Activated CD4-positive, alpha-beta T cell treated with anti-CD3 and anti-CD28 coated beads for 4 hours (primary cell): ENCODE data around the gene COBL.

Experiments
- DNase-seq, 2 donors: peaks; one replicate each; pipeline ENCODE4 v3.0.0-alpha.2; 2020

Gene COBL

DNA sequence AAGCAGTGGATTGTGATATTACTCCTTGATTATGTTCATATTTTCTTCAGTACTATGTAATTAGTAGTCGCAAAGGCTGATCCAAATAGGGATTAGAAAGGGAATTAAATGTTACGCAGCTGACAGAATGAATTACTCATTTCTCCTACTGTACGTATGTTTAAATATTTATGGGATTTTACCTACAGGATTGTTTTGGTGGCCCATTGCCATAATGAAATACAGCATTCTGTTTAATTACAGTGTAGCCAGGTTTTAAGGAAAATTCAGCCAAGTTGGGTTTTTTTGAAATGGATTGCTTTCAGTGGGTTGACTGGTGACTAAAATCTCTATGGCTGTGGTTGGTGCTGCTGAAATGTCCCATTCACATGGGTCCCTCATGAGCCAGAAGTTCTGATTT is 336.2 kb downstream of the COBL start:
- DNase-seq: no peak

DNA sequence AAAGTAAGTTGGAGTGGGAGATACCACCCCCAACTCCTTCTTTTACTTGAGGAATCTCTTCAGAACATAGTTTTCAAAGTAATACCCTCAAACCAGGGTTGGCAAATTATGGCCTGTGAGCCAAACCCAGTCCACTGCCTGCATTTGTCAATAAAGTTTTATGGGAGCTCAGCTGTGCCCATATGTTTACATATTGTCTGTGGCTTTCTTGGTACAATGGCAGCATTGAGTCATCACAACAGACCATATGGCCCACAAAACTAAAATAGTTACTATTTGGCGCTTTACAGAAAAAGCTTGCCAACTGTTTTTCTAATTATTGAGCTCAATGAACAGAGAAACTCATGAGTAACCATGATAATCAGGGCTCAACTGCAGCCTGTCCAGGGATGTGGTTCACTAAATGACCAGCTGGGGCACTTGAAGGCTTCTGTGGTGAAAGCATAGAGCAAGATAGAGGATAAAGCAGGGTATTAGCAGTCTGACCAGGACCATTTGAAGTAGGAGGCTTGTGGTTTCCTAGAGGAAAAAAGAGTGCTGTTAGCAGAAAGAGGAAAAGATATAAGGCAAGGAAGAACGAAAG is 337.9 kb downstream of the COBL start:
- DNase-seq: no peak

DNA sequence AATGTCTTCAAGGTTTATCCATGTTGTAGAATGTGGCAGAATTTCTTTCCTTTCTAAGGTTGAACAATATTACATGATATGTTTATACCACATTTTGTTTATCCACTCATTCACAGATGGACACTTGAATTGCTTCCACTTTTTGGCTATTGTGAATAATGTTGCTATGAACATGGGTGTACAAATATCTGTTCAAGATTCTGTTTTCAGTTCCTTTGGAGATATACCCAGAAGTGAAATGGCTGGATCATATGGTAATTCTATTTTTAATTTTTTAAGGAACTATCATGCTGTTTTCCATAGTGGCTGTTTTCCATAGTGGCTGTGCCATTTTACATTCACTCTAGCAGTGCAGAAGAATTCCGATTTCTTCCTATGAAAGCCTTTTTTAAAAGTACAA is 339.2 kb downstream of the COBL start:
- DNase-seq: no peak

- DNase-seq: no peak
These were observed 340.5 kb downstream of the COBL start for GRCh38 chr7:50976064-50976463.

- no peak for DNase-seq
These were observed 342.4 kb downstream of the COBL start for GRCh38 chr7:50974240-50974639.

DNA sequence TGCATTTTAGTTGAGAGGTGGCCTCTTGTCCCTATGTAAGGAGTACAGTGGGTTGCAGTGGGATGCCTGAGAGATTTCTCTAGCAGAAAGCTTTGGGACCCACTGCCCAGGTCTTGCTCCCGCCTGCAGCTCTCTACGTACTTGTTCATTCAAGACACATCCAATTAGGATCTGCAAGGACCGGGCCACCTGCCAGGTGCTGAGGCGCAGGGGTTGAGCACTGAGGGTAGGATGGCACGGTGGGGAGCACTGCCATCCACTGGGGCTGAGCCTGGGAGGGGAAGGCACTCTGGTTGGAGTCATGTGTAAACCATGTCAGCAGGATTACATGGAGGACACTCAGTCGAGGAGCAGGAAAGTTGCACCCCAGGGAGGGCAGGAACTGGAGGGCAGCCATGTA is 342.8 kb downstream of the COBL start:
- no peak for DNase-seq

- DNase-seq: no peak
These were observed 346.5 kb downstream of the COBL start for GRCh38 chr7:50970092-50970491.
